ELR (cell line): ENCODE data around the gene KCNK18.

Experiments
- DNase-seq: peaks from one replicate; pipeline ENCODE4 v3.0.0-alpha.2; 2015; ENCODE audit warnings: low read depth

Gene KCNK18

DNA sequence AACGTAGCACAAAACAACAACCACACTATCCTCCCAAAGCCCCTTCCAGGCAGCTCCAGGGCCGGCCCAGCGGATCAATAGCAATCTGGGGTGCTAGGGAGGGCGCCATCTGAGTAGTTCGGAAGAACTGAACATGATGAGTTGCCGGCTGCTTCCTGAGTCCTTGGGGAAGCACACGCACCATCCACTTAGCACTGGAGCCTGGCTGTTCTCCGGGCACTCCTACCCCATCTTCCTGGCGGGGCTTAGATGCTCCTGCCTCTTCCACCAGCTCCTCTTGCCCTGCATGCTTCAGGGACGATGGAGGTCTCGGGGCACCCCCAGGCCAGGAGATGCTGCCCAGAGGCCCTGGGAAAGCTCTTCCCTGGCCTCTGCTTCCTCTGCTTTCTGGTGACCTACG, at the start of gene KCNK18:
Gene KCNK18, plus strand, starts transcription at position 301 of the 400 bp plus-strand sequence. Its CDS starts 0 bp downstream, at position 301.
- no peak for DNase-seq

- no peak for DNase-seq
These were observed 49.0 kb upstream of the KCNK18 start for GRCh38 chr10:117148284-117148683.

- no peak for DNase-seq
These were observed 44.6 kb upstream of the KCNK18 start for GRCh38 chr10:117152668-117153067.

DNA sequence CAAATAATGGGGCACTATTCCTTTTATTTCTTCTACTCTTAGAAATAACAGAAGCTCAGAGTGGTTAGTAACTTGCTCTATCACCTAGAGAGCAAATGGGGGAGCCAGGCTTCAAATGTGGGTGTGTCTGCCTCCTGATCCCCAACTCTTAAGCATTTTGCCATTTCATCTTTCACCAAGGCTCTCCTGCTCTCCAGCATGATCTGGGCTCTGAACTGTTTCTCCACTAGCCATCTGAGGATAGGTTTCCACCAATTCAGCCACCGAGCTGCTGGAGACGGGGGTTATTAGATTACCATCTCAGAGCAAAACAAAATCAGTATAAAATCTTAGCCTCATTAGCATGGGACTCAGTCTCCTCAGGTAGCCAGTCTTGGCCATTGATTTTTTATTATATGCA, 39.0 kb upstream of the KCNK18 start:
- no peak for DNase-seq

GRCh38 chr10:117159390-117159789, 37.9 kb upstream of the KCNK18 start:
- no peak for DNase-seq

- DNase-seq, result no peak
These were observed 36.7 kb upstream of the KCNK18 start for GRCh38 chr10:117160567-117160966.

GRCh38 chr10:117161386-117162033, 35.8 kb upstream of the KCNK18 start:
- DNase-seq, result no peak

DNA sequence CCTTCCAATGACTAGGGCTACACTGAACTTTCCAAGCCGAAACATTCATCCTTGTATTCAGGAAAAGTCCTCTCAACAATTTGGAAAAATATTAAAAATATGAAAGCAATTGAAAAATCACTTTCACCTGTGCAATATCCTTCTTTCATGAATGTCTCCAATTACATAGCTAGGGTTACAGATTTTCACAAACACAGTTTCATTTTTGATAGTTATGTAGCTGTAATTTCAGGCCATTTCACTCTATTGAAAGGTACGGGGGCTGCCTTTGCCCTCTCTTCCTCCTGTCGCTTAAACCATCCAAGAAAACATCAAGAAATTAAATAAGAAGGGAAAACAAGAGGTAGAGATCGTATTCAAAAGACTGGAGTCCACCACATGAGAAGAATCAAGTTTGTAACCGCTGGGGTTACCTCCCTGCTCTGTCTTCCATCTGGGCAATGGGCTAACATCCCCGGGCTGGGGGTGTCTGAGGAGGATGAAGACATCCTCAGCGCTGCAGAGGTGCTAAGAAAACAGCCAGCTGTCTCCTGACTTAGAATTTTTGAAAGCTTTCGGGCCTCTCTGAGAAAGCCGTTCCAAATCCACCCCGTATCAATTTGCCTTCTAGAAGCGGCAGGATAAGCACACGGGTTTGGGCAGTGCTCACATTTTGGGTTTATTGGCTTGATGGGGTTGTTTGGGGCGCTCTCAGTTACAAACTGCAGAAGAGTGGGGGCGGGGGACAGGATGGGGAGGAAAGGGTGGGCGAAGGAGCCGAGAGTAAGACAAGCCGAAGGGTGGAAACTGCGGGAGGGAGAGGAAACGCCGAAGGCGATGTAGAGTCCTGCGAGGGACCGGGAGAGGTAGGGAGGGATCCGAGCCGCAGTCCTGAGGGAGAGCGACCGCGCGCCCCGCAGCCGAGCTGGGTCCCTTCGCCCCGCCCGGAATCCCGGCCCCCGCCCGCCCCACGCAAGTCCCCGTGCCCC, 34.9 kb upstream of the KCNK18 start:
- no peak for DNase-seq

- no peak for DNase-seq
These were observed 34.0 kb upstream of the KCNK18 start for GRCh38 chr10:117163061-117163953.

DNA sequence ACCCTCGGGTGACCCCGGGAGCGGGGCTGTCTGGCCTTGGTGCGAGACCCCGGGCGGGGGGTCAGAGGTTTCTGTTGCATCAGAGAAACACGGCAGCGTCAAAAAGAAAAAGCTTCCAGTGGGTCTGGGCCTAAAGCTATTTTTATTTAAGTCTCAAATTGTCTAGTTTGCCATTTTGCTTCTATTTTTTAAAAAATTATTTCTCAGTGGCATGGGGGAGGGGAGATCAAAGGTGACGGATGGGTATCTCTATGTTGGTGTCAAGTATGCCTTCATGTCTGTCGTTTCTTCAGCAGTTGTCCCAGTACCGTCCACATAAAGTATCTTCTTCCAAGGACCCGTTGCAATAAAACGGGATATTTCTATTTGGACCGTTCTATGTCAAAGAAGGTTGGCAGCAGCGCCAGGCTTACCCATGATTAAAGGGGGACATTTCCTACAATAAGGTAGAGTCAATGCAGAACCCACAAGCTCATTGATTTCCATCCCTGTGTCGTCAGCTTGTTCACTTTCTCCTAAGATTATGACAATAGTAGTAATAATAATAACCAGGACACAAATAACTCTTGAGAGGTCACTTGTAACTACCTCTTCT, 33.2 kb upstream of the KCNK18 start:
- no peak for DNase-seq

- DNase-seq, result no peak
These were observed 32.4 kb upstream of the KCNK18 start for GRCh38 chr10:117164592-117165537.

DNA sequence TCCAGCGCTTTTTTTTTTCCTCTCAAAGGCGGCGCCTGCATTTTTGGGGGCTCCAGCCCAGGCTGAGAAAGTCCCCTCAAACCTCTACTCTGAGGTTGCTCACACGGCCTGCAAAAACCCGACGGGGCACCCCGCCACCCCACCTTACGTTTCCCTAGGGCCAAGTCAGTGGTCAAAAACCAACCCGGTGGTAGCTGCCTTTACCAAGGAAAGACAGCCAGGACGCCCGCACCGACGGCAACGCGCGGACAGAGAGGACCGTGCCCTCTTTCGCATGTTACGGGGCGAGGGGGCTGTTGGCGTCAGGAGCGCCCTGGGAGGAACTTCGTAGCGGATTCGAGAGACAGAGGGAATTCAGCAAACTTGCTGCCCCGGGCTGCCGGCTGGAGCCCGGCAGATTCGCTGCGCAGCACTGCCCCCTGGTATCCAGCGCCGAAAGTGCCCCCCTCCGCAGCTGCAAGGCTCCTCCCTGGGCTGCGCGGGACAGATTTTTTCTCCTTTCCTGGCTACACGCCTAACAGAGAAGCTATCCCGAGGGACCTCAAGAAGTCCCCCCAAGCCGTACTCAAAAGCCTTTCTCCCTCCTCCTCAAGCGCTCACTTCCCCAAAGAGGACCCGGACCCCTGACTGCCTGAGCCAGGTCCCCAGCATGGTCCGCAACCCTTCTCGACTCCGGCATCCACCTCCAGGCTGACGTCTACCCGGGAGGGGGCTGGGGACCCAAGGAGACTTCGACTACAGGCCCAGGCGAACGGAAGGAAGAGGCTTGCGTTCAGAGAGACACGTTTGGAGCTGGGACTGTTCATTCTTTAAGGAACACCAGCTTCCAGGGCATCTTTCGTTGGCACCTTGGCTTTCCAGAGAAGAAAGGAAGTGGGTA, 31.5 kb upstream of the KCNK18 start:
- peak; percentile 57 for DNase-seq

DNA sequence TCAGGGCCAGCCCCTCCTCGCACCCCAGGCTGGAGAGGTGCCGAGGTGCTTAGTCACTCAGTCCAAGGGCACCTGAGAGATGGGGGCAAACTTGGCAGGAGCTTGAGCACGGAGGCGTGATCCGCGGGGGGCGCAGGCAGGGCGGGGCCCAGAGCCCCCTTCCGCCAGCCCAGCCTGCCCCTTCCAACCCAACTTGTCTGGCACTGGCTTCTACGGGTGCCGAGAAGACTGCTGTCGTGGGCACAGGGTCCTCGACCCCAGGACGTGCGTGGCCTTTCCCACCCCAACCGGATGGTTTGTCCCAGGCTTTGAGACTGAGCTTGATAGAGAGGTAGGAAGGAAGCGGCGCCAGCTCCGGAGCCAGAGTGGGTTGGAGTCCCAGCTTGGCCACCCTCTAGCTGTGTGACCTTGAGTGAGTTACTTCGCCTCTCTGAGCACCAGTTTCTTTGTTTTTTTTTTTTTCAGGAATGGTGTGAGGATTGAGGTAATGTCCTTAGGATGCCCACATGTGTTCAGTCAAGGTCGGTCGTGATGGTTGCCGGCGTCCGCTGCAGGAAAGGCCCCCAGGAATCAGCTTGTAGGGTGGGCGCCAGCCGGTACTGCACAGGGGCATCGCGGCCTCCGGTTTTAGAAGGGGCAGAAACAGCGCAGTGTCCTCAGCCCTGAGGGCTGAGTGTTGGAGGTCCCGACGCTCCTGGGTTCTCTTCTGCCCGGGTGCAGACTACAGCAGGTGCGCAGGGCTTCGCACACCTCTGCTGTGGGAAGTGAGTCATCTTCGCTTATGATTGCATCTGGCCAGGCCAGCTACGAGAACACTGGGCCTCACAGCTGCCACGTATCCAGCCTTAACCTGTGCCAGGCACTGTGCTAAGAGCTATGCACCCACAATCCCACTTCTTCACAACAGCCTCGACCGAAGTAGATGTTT, 30.6 kb upstream of the KCNK18 start:
- DNase-seq, result no peak

DNA sequence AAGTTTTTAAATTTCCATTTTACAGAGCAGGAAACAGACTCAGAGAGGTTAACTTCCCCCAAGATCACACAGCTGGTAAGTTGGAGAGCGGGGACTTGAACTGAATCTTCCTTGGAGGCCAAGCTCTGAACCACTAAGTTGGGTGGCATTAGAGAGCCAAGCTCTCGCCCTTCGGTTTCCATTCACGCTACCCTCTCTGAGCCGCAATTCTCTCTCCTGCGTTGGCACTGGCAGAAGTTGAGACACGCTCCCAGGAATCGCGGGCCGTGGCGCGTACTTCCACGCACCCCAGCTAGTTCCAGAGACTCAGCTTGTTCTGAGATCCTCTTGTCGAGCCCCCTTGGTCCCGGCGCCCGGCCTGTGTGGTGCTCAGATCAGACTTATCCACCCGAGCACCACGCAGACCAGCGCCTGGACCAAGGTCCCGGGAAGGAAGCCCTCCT, 29.9 kb upstream of the KCNK18 start:
- DNase-seq, result no peak

GRCh38 chr10:117167789-117168674, 29.3 kb upstream of the KCNK18 start:
- DNase-seq, result peak; percentile 50

DNA sequence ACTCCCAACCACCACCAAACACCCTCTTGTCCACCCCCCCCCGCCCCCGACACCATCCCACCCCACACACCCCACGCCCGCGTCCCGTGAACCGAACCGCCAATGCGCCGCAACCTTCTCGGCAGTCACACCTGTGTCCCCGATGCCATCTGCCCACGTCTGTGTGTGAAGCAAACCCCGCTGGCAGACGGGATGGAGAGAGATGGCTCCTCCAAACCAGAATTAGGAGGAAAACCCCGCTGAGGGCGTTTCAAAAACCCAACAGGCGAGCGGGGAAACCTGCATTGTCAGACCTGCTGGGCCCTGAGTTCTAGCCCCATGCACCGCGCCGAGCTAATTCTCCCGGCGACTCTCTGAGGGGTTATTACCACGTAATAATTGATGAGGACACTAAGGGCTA, 28.6 kb upstream of the KCNK18 start:
- DNase-seq, result no peak

- no peak for DNase-seq
These were observed 27.8 kb upstream of the KCNK18 start for GRCh38 chr10:117169480-117169879.
